ENCODE results near the gene KRTAP2-4. TPM values are rescaled to one million over a fixed set of nuclear protein-coding genes. Genes with fewer than 3 reads are reported as not detected.

KRTAP2-4 gene
- total and polyA plus RNA-seq, 2 donors (not counting 3 experiments of a cell fraction or from before 2014, with no cell fraction given), result not detected

- Histone ChIP-seq H3K9ac (replicated peaks; ENCODE audit: extremely low read depth, insufficient read depth, low read length) (no peak within 1 kb of the TSS), H3K9me3 (replicated peaks; ENCODE audit: control insufficient read depth, insufficient read depth, low read length) (no peaks in the 10 kb centered on the region), H3K4me2 (ENCODE audit: insufficient read depth, low read length) (no peak within 1 kb of the TSS), H3K4me1 (ENCODE audit: control insufficient read depth, extremely low read depth, insufficient read depth, low read length) (peaks cover 2% of the 10 kb centered on the region), H3K36me3 (ENCODE audit: control insufficient read depth in 2 of 2, extremely low read depth in 1 of 2, insufficient read depth in 2 of 2, low read length in 2 of 2) (no peaks in the 10 kb centered on the region), H3K27me3 (ENCODE audit: control insufficient read depth in 2 of 2, insufficient read depth in 2 of 2, low read length in 2 of 2) (no peaks in the 10 kb centered on the region), H4K20me1 (replicated peaks; ENCODE audit: control insufficient read depth, extremely low read depth, insufficient read depth, low read length) (no peaks in the 10 kb centered on the region), H2AFZ (ENCODE audit: low read depth, low read length) (no peak within 1 kb of the TSS), H3K4me3 (replicated peaks in 1 of 3; ENCODE audit: insufficient read depth in 1 of 3, low read depth in 1 of 3, low read length in 3 of 3) (no peak within 1 kb of the TSS), H3K9me1 (replicated peaks; ENCODE audit: control insufficient read depth, extremely low read depth, insufficient read depth, low read length) (no peaks in the 10 kb centered on the region), H3K79me2 (ENCODE audit: control insufficient read depth, insufficient read depth, low read length) (no peaks in the 10 kb centered on the region), H3K27ac (ENCODE audit: insufficient read depth, low read depth, low read length) (no peak within 1 kb of the TSS)
- ChIA-PET POLR2A (no interaction called here), CTCF (no interaction called here)
- dilution Hi-C loops (cut with MboI; ENCODE audit: extremely low pct_ligation_motif_present, low sequenced_read_pairs), result no loop called here
- BruUV-seq (replicated peaks), result no TSS peak
- FAIRE-seq (no peak), DNase-seq (ENCODE audit: low read depth, low spot score) (no peak)
- intact Hi-C loops (cut with micrococcal nuclease), result no loop called here
- TF ChIP-seq CTCF (IDR thresholded peaks at IDR 0.05; ENCODE audit: extremely low read depth in 1 of 2, insufficient read depth in 1 of 2, low read depth in 1 of 2, low read length in 2 of 2), result no peak
- TF ChIP-seq MAX (IDR thresholded peaks at IDR 0.05; ENCODE audit: insufficient read depth, insufficient read length), result no peak
- TF ChIP-seq GATA2 (IDR thresholded peaks at IDR 0.05; ENCODE audit: insufficient read depth, insufficient read length, low read depth, low read length), result no peak
- no peak for TF ChIP-seq JUN (IDR thresholded peaks at IDR 0.05; ENCODE audit: borderline replicate concordance, insufficient read depth, insufficient read length, low read depth)
- TF ChIP-seq FOS (IDR thresholded peaks at IDR 0.05; ENCODE audit: borderline replicate concordance, insufficient read depth, low read length), result no peak
- TF ChIP-seq POLR2A (IDR thresholded peaks at IDR 0.05; ENCODE audit: low read depth, low read length), result no peak
- no peak for TF ChIP-seq EZH2 (IDR thresholded peaks at IDR 0.05; ENCODE audit: borderline replicate concordance, low read depth, low read length, severe bottlenecking)
- TF ChIP-seq MYC (IDR thresholded peaks at IDR 0.05; ENCODE audit: low read depth, low read length), result no peak
- no peak for TF ChIP-seq POLR2AphosphoS5 (IDR thresholded peaks at IDR 0.05; ENCODE audit: insufficient read depth, low read depth, low read length)
These were observed 32.4 kb upstream of the KRTAP2-4 start, which contains the start of gene KRTAP4-8 for GRCh38 chr17:41098042-41098441. Gene KRTAP4-8 (minus strand): TSS chr17:41098142. CDS start chr17:41098084, 58 bp downstream.
